Activated CD8-positive, alpha-beta T cell treated with anti-CD3 and anti-CD28 coated beads for 36 hours (primary cell): ENCODE measurements around the gene RAE1. TPM values are rescaled to one million over a fixed set of nuclear protein-coding genes. Genes with fewer than 3 reads are reported as not detected.

Experiments used
- ATAC-seq: fragments of 200-7000 bp; cut with Tn5 transposase; one replicate; pipeline ENCODE4 v1.10.0; 2021; ENCODE audit warnings: mild to moderate bottlenecking, moderate library complexity
- CTCF ChIA-PET: fragments of 350-600 bp; sonication (Branson Sonifier 250); formaldehyde crosslinking; loops from one replicate; lab custom pipeline; 2021; ENCODE audit warnings: antibody characterized with exemption; lab: Charles Lee
- POLR2A ChIA-PET: fragments of 350-600 bp; sonication (Branson Sonifier 250); formaldehyde crosslinking; loops from one replicate; lab custom pipeline; 2021; ENCODE audit warnings: antibody characterized with exemption; lab: Charles Lee
- DNase-seq: peaks from one replicate; pipeline ENCODE4 v3.0.0-alpha.2; 2020
- H3K27ac Mint-ChIP-seq: one replicate; pipeline ENCODE4 v1.8.0; 2021; ENCODE audit warnings: mild to moderate bottlenecking, mixed read lengths
- H3K27me3 Mint-ChIP-seq: one replicate; pipeline ENCODE4 v1.8.0; 2021; ENCODE audit warnings: mixed read lengths
- H3K36me3 Mint-ChIP-seq: one replicate; pipeline ENCODE4 v1.8.0; 2021; ENCODE audit warnings: low read depth, mixed read lengths
- H3K4me1 Mint-ChIP-seq: one replicate; pipeline ENCODE4 v1.8.0; 2021; ENCODE audit warnings: low read depth, mixed read lengths
- H3K4me3 Mint-ChIP-seq: one replicate; pipeline ENCODE4 v1.8.0; 2021; ENCODE audit warnings: mild to moderate bottlenecking, moderate library complexity, mixed read lengths
- H3K9me3 Mint-ChIP-seq: one replicate; pipeline ENCODE4 v1.8.0; 2021; ENCODE audit warnings: mixed read lengths
- intact Hi-C: fragments of 100-400 bp; cut with micrococcal nuclease; formaldehyde crosslinking; loops from one replicate; pipeline ENCODE4 v1.10.0; 2022
- total RNA-seq, 2 experiments: library from RNA; stranded (reverse); gene quantifications; one replicate each; pipeline ENCODE4 v1.2.3, GENCODE V29; 2021
- TF ChIP-seq, protein P1 (sequence below): fragments of 200-600 bp; IDR thresholded peaks from one replicate; pipeline ENCODE4 v1.8.0; 2022; ENCODE audit warnings: antibody characterized with exemption, mild to moderate bottlenecking

Gene RAE1
- total RNA-seq, 2 experiments from 2014 or later = 41.1 to 42.9 TPM

DNA sequence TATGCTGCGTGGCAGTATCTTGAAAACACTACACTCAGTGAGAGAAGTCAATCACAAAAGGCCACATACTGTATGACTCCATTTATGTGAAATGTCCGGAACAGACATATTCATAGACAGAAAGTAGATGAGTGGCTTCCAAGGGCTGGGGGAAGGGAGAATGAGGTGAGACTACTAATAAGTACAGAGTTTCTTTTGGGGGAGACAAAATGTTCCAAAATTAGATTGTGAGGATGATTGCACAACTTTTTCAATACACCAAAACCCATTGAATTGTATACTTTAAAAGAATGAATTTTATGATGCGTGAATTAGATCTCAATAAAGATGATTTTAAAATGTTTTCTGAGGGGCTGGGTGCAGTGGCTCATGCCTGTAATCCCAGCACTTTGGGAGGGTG lies 30.7 kb upstream of the RAE1 start:
- TF ChIP-seq, protein P1, sequence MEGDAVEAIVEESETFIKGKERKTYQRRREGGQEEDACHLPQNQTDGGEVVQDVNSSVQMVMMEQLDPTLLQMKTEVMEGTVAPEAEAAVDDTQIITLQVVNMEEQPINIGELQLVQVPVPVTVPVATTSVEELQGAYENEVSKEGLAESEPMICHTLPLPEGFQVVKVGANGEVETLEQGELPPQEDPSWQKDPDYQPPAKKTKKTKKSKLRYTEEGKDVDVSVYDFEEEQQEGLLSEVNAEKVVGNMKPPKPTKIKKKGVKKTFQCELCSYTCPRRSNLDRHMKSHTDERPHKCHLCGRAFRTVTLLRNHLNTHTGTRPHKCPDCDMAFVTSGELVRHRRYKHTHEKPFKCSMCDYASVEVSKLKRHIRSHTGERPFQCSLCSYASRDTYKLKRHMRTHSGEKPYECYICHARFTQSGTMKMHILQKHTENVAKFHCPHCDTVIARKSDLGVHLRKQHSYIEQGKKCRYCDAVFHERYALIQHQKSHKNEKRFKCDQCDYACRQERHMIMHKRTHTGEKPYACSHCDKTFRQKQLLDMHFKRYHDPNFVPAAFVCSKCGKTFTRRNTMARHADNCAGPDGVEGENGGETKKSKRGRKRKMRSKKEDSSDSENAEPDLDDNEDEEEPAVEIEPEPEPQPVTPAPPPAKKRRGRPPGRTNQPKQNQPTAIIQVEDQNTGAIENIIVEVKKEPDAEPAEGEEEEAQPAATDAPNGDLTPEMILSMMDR = no peak
- H3K27ac Mint-ChIP-seq = no peak overlapping the region
- ATAC-seq (no peak), DNase-seq (no peak)
- intact Hi-C loops = no loop called here
- H3K36me3 Mint-ChIP-seq = no peaks in the 10 kb centered on the region
- ChIA-PET CTCF (no interaction called here), POLR2A (no interaction called here)
- no peaks in the 10 kb centered on the region for H3K4me1 Mint-ChIP-seq
- no peak overlapping the region for H3K4me3 Mint-ChIP-seq
- H3K9me3 Mint-ChIP-seq = no peaks in the 10 kb centered on the region
- peaks cover 30% of the 10 kb centered on the region for H3K27me3 Mint-ChIP-seq

- H3K36me3 Mint-ChIP-seq = no peaks in the 10 kb centered on the region
- POLR2A ChIA-PET = no interaction called here
- intact Hi-C loops = no loop called here
- no peak overlapping the region for H3K4me3 Mint-ChIP-seq
- DNase-seq (no peak), ATAC-seq (no peak)
- CTCF ChIA-PET = no interaction called here
- no peaks in the 10 kb centered on the region for H3K4me1 Mint-ChIP-seq
- TF ChIP-seq, protein P1 = no peak
- no peak overlapping the region for H3K27ac Mint-ChIP-seq
- H3K27me3 Mint-ChIP-seq = peaks cover 30% of the 10 kb centered on the region
- no peaks in the 10 kb centered on the region for H3K9me3 Mint-ChIP-seq
Observed at GRCh38 chr20:57321142-57321541, 29.9 kb upstream of the RAE1 start.

DNA sequence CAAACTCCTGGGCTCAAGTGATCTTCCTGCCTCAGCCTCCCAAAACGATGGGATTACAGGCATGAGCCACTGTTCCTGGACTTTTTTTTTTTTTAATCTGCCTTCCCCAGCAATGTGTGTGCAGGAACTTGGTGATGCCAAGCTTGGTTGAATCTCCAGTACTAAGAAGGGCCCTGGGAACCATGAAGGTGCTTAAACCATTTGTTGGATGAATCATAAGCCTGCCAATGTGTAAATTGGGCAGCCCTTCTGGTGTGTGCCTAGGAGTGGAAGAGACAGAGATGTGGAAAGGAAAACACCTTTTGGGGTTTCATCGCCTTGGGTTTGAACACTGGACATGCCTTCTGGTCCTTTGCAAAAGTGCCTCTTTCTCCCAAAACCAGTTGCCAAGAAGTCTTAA lies 28.6 kb upstream of the RAE1 start:
- DNase-seq (no peak), ATAC-seq (no peak)
- no peak overlapping the region for H3K27ac Mint-ChIP-seq
- no peaks in the 10 kb centered on the region for H3K9me3 Mint-ChIP-seq
- H3K4me1 Mint-ChIP-seq = no peaks in the 10 kb centered on the region
- CTCF ChIA-PET = interaction anchor here (0.6 to 1.1 kb wide), 2 partner anchors 24 to 827 kb away, joined by 3 to 6 read pairs; no protein-coding TSS in a partner anchor
- TF ChIP-seq, protein P1 = no peak
- H3K36me3 Mint-ChIP-seq = no peaks in the 10 kb centered on the region
- POLR2A ChIA-PET = no interaction called here
- peaks cover 31% of the 10 kb centered on the region for H3K27me3 Mint-ChIP-seq
- intact Hi-C loops = no loop called here
- H3K4me3 Mint-ChIP-seq = no peak overlapping the region

- ATAC-seq (peak; percentile 37), DNase-seq (peak; percentile 25)
- H3K4me3 Mint-ChIP-seq = no peak overlapping the region
- ChIA-PET CTCF (interaction anchor here (1.1 kb wide), 1 partner anchor 23 kb away, joined by 6 read pairs; no protein-coding TSS in a partner anchor), POLR2A (no interaction called here)
- TF ChIP-seq, protein P1 = no peak
- no peaks in the 10 kb centered on the region for H3K4me1 Mint-ChIP-seq
- H3K27me3 Mint-ChIP-seq = peaks cover 31% of the 10 kb centered on the region
- intact Hi-C loops = no loop called here
- H3K9me3 Mint-ChIP-seq = no peaks in the 10 kb centered on the region
- no peaks in the 10 kb centered on the region for H3K36me3 Mint-ChIP-seq
- no peak overlapping the region for H3K27ac Mint-ChIP-seq
Observed at GRCh38 chr20:57323034-57323433, 28.0 kb upstream of the RAE1 start.

GRCh38 chr20:57325632-57326356 lies 25.3 kb upstream of the RAE1 start:
- Mint-ChIP-seq H3K36me3 (no peaks in the 10 kb centered on the region), H3K27me3 (peaks cover 20% of the 10 kb centered on the region)
- POLR2A ChIA-PET = no interaction called here

More at GRCh38 chr20:57325632-57326356, 25.3 kb upstream of the RAE1 start:
- H3K27ac Mint-ChIP-seq = no peak overlapping the region
- CTCF ChIA-PET = interaction anchor here (1.1 to 1.4 kb wide), 3 partner anchors 14 to 236 kb away, joined by 3 read pairs; no protein-coding TSS in a partner anchor
- intact Hi-C loops = no loop called here
- H3K4me3 Mint-ChIP-seq = no peak overlapping the region
- TF ChIP-seq, protein P1 = no peak
- no peaks in the 10 kb centered on the region for H3K4me1 Mint-ChIP-seq
- no peak for ATAC-seq
- no peaks in the 10 kb centered on the region for H3K9me3 Mint-ChIP-seq
- no peak for DNase-seq
